Measurements from ENCODE around the gene EVX1. TPM values are rescaled to one million over a fixed set of nuclear protein-coding genes. Genes with fewer than 3 reads are reported as not detected.

The EVX1 gene
- total RNA-seq, 1 experiment from 2014 or later = not detected

DNA sequence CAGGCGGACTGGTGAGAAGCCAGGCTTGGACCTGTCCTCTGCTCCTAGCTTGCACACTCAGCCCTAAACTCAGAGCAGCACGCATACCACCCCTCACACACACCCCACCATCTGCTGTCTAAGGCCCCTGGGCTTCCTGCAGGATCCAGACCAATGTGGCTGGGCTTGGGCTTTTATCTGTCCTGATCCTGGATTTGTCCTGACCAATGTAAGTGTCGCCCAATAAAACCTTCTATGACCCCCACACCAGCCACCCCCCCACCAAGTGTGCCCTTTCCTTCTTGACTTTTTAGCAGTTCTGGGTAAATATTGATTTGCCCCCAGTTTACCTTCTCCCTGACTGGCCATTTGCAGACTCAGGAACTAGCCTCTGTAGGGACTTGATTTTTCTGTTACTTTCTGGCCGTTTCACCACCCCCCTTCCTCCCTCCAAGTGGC lies 41.0 kb upstream of the EVX1 start:
- Histone ChIP-seq H3K36me3 (0 out of 2 replicates have a peak, but pooled peaks cover 4% of the 10 kb centered on the region), H3K9me3 (replicated peaks) (no peaks in the 10 kb centered on the region), H3K4me3 (peak overlapping the region; percentile 85), H3K27me3 (replicated peaks) (0 out of 2 replicates have a peak, but pooled peaks cover 3% of the 10 kb centered on the region), H3K4me1 (replicated peaks) (peaks cover 32% of the 10 kb centered on the region), H3K27ac (no peak overlapping the region)
- DNase-seq (ENCODE audit: low read depth in 1 of 2, low spot score in 2 of 2) = peak in 1 of 2 experiments; percentile 35

DNA sequence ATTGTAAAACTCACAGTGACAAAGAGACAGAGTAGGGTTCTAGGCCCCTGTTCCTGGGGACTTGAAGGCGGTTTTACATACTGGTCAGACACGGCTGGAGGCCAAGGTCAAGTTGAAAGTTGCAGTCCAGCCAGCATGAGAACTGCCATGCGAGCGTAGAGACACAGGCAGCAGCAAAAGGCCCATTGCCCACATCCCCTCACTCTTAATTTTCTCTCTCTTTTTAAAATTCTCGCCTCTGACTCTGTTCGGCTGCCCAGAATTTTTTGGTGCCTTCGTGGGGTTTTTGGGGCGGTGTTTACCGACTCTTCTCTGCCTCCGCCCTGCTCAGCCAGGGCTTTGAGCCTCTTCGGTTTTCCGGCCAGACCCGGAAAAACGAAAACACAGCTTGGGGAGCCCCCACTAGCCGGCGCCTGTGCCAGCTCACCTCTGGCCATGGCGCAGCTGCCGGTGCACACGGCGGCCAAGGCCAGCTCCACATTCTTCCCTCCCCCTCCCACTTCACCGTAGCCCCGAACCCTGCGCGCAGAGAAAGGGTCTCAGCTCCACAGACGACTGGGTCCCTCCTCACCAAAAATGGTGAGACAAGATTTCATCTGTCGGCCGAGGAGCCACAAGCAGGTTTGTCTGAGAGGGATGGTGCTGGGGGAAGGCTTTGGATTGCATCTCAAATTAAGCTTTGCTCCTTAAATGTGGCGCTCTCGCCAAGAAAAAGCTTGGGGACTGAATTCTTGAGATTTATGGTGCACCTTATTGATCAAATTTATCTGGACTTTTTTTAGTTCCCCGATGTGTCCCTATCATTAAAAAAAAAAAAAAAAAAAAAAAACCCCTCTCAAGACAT lies 40.4 kb upstream of the EVX1 start:
- DNase-seq (ENCODE audit: low read depth in 1 of 2, low spot score in 2 of 2) = peak in 1 of 2 experiments; percentile 19

DNA sequence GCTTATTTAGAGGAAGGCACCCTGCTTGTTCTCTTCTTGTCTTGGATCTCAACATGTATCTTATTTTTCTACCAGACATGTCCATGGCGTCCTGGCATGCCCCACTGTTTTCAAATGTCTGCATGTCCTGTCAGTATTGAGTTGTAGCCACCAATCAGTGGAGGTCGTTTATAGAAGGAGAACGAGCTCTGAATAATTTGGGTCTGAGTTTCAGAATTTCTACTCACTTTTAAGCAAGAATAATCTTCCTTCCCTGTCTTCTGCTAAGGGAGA lies 39.8 kb upstream of the EVX1 start:
- Histone ChIP-seq H3K4me1 (replicated peaks) (peaks cover 32% of the 10 kb centered on the region), H3K9me3 (replicated peaks) (no peaks in the 10 kb centered on the region), H3K4me3 (no peak overlapping the region), H3K27ac (no peak overlapping the region), H3K27me3 (replicated peaks) (0 out of 2 replicates have a peak, but pooled peaks cover 3% of the 10 kb centered on the region), H3K36me3 (0 out of 2 replicates have a peak, but pooled peaks cover 4% of the 10 kb centered on the region)
- DNase-seq (ENCODE audit: low read depth in 1 of 2, low spot score in 2 of 2) = peak in 1 of 2 experiments; percentile 6

More for the DNA sequence above, 40.4 kb upstream of the EVX1 start:
- Histone ChIP-seq H3K27me3 (replicated peaks) (0 out of 2 replicates have a peak, but pooled peaks cover 3% of the 10 kb centered on the region), H3K4me3 (no peak overlapping the region), H3K4me1 (replicated peaks) (peaks cover 32% of the 10 kb centered on the region), H3K36me3 (0 out of 2 replicates have a peak, but pooled peaks cover 4% of the 10 kb centered on the region), H3K9me3 (replicated peaks) (no peaks in the 10 kb centered on the region), H3K27ac (no peak overlapping the region)

DNA sequence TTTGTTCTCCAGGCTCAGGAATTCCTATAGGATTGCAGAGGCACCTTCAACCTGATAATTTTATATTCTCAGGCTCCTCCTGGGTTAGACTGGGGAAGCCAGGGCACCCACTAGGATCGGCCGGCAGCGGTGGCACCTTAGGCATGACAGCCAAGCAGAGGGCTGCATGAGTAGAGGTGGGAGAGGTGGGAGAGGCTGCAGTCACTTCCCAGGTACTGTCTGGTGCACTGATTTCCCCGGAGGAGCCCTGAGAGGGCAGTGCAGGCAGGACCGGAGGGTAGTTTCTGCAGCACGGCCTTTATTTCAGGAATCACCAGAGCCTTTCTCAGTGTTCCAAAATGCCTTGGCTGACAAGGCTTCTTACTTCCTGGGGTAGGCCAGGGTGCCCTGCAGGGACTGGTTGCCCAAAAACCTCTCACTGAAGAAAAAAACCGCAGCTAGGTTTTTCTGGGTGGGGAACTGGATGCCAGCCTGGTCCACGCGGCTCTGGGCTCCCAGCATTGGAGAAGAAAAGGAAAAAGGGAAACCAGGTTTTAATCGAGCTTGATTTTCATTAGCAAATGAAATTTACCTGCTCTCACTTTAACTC lies 39.1 kb upstream of the EVX1 start:
- H3K9me3 ChIP-seq (replicated peaks) = no peaks in the 10 kb centered on the region

DNA sequence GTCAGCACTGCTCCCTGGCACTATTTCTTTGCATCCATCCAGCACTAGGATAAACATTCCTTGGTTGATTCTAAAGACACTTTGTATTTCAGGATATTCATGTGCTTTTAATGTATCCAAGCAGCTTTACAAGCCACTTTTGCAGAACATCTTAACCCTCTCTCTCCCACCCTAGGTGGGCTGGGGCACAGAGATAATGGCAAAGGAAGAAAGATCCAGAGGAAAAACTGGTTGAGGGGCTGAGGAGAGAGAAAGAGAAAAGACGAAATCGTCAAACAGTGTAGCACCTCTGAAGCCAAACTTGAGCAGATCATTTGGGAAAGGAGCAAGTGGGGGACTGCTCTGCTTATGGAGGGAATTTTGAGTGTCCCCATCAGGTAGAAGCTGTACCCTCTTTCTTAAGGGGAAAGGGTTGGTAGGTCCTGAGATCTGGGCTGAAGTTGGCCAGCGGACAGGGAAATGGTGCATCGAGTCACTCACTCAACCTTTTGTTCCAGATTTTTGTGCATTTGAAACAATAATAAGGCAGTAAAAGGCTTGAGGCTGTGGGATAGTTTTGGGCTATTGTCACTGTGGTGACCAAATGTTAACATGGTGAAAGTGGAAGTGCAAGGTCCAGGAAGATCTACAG lies 38.5 kb upstream of the EVX1 start:
- Histone ChIP-seq H3K27me3 (replicated peaks) (0 out of 2 replicates have a peak, but pooled peaks cover 3% of the 10 kb centered on the region), H3K4me1 (replicated peaks) (peaks cover 30% of the 10 kb centered on the region), H3K36me3 (0 out of 2 replicates have a peak, but pooled peaks cover 2% of the 10 kb centered on the region), H3K9me3 (replicated peaks) (no peaks in the 10 kb centered on the region), H3K27ac (no peak overlapping the region), H3K4me3 (no peak overlapping the region)
- DNase-seq (ENCODE audit: low read depth in 1 of 2, low spot score in 2 of 2) = peak in 1 of 2 experiments; percentile 12

More for the DNA sequence above, 39.1 kb upstream of the EVX1 start:
- Histone ChIP-seq H3K4me3 (no peak overlapping the region), H3K27ac (no peak overlapping the region), H3K4me1 (replicated peaks) (peaks cover 32% of the 10 kb centered on the region), H3K27me3 (replicated peaks) (0 out of 2 replicates have a peak, but pooled peaks cover 3% of the 10 kb centered on the region), H3K36me3 (0 out of 2 replicates have a peak, but pooled peaks cover 4% of the 10 kb centered on the region)
- DNase-seq (ENCODE audit: low read depth in 1 of 2, low spot score in 2 of 2) = peak in 1 of 2 experiments; percentile 38

DNA sequence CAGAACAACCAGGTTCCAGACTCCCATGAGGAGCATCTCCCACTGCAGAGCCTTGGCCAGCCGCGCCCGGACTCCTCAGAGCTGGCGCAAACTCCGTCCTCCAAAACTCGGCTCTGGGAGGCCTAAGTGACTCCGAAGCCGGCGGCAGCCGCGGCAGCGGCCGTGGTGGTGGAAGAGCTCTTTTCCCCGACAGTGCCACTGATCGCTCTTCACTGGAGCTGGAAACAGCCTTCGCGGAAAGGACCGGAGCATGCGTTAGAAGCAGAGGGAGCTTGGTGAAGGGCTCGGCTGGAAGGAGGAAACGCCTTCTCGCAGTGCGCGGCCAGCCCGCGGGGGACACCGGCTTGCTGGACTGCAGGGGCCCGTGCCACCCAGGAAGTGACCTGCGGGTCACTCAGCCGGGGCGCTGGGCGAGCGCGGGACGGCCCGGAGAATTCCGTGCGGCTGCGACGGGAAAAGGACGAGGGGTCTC lies 37.7 kb upstream of the EVX1 start:
- H3K36me3 ChIP-seq = no peaks in the 10 kb centered on the region
- no peak overlapping the region for H3K27ac ChIP-seq
- H3K27me3 ChIP-seq (replicated peaks) = 0 out of 2 replicates have a peak, but pooled peaks cover 3% of the 10 kb centered on the region
- no peaks in the 10 kb centered on the region for H3K9me3 ChIP-seq (replicated peaks)
- H3K4me1 ChIP-seq (replicated peaks) = peaks cover 26% of the 10 kb centered on the region
- H3K4me3 ChIP-seq = peak overlapping the region; percentile 11; the same call in 1 of the 2 replicates
- peak in 1 of 2 experiments; percentile 44 for DNase-seq (ENCODE audit: low read depth in 1 of 2, low spot score in 2 of 2)

DNA sequence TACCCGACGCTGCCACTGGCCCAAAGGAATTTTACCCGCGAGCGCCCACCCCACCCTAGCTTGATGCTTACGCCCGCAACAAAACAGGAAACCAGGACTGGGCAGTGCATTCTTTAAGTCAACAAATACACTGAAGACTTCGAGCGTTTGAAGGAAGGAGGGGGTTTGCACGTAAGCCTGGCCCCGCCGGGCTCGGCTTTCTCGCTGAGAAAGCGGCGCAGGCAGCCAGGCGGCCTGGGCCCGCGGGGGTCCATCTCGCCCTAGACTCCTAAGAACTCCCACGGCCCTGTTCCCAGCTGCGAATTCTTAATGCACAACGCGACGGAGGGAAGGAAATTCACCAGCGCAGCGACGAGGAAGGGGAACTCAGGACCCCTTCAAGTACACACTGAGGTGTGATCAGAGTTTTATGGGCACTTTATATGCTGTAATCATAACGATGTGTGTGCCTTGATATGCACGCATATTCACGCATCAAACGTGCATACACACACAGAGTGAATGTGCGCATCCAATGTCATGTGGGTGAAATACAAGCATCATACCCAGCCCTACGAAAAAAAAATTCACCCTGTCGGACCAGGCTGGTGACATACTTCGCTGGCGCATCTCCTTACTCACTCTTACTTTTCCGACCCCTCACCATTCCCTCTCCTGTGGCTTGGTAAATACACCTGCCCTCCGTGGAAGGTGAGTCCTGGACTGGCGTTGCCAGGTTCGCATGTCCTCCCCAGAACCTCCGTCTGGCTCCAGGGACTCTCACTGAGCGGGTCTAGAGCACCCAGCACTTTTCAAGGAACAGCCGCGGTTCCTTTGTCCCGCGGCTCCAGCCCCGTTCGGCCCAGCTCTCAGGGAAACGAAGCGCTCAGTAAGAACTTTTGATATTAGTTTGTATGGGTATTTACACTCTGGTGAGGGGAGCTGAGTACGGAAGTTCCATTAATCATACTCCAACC lies 37.0 kb upstream of the EVX1 start:
- Histone ChIP-seq H3K4me3 (peak overlapping the region; percentile 11; the same call in 1 of the 2 replicates), H3K4me1 (replicated peaks) (peaks cover 21% of the 10 kb centered on the region), H3K27me3 (replicated peaks) (0 out of 2 replicates have a peak, but pooled peaks cover 3% of the 10 kb centered on the region), H3K27ac (no peak overlapping the region), H3K36me3 (no peaks in the 10 kb centered on the region), H3K9me3 (replicated peaks) (no peaks in the 10 kb centered on the region)
- no peak for DNase-seq (ENCODE audit: low read depth in 1 of 2, low spot score in 2 of 2)

DNA sequence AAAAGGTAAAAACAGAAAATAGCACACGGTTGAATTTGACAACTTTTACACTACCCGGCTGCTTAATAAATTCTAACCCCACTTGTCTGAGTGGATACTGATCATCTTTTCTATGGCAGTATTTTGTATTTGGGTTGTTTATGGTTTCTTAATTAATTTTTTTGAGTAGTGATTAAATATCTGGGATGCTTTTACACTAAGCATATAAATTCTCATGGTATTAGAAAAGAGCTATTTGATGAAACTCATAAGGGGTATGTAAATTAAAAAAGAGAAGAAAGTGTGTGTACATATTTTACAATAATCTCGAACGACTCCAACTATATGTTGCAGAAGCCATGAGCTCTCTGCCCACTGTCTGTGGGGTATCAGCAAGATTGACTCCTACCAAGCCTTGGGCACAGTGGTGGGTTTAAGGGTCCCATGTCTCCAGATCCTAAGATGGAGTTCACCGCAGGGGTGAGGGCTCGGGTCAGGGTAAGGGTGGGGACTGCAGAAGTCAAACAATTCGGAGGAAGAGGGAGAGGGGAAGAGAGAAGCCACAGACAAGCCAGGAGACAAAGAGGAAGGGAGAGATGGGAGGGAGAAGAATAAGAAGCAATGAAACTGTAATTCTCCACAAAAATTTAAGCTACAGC lies 35.1 kb upstream of the EVX1 start:
- Histone ChIP-seq H3K36me3 (no peaks in the 10 kb centered on the region), H3K27ac (no peak overlapping the region), H3K4me1 (replicated peaks) (peaks cover 11% of the 10 kb centered on the region), H3K27me3 (replicated peaks) (0 out of 2 replicates have a peak, but pooled peaks cover 3% of the 10 kb centered on the region), H3K9me3 (replicated peaks) (no peaks in the 10 kb centered on the region), H3K4me3 (no peak overlapping the region)
- no peak for DNase-seq (ENCODE audit: low read depth in 1 of 2, low spot score in 2 of 2)

DNA sequence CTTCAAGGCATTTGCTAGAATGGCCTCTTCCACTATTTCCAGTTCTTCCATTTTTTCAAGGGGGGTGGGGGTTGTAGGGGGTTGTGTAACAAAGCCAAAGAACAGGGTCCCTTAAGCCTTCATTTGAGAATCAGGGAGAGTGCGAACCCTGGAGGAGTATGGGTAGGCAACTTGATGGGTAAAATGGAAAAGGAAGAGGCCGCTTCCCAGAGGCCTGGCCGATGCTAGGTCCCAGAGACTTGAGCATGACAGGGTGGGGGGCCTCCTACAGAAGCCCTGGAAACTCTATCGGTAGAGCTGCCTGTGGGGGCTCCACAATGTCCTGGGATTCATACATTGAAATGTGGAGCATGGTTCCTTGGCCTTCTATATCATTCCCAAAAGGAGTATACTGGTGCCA lies 33.6 kb upstream of the EVX1 start:
- no peaks in the 10 kb centered on the region for H3K9me3 ChIP-seq (replicated peaks)
- H3K27ac ChIP-seq = no peak overlapping the region
- peaks cover 11% of the 10 kb centered on the region for H3K4me1 ChIP-seq (replicated peaks)
- no peak for DNase-seq (ENCODE audit: low read depth in 1 of 2, low spot score in 2 of 2)
- H3K4me3 ChIP-seq = no peak overlapping the region
- 0 out of 2 replicates have a peak, but pooled peaks cover 3% of the 10 kb centered on the region for H3K27me3 ChIP-seq (replicated peaks)
- no peaks in the 10 kb centered on the region for H3K36me3 ChIP-seq

DNA sequence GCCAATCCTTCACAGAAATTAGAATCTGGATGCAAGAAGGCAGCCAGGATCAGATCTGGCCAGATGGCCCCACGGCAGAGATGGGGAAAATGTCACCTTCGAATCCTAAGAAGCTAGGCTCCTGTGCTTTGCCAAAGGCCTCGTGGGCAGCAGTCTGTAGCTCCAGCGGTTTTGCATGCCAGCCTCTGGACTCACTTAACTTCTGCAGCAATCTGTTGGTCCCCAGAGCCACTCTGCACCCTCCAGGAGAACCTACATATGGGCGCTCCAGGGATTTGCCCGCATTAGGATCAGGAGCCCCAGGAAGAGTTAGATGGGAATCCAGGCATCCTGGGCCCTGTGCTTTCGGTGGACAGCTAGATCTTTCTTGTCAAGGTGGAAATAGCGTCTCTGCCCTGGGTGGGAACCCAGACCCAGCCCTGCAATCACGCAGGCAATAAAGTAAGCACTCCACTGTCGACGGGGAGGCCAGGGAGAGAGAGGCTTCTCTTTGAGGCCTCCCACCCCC lies 32.6 kb upstream of the EVX1 start:
- no peak for DNase-seq (ENCODE audit: low read depth in 1 of 2, low spot score in 2 of 2)
- Histone ChIP-seq H3K27me3 (replicated peaks) (no peaks in the 10 kb centered on the region), H3K4me3 (no peak overlapping the region), H3K27ac (no peak overlapping the region), H3K9me3 (replicated peaks) (no peaks in the 10 kb centered on the region), H3K4me1 (replicated peaks) (peaks cover 6% of the 10 kb centered on the region), H3K36me3 (no peaks in the 10 kb centered on the region)

DNA sequence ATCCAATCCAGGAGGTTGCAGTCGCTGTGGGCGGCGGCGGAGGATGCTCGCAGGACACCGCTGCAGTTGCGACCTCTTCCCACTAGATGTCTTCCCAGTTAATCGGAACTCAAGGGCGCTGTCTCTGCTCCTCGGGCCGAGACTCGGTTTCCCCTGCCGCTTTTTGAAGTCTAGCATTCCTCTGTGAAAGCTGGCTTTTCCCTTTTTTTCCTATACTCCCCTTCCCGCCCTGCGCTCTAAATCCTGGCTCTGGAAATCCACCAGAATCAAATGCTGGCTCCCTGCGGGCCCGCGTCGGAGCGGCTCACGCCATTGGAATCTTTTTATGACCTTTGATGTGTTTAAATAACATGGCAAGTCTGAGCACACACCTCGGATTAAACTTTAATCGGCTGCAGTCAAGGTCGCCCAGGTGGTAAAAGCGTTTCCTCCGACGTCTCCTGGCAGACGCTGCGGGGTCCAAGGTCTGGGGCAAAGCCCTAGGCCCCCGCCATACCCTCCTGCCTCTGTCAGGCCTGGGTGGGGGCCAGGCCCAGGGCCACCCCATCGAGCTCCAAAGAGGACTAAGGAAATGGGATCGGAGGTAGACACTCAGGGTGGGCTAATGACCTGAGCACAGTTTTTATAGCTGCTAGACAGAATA lies 32.0 kb upstream of the EVX1 start:
- H3K4me3 ChIP-seq = no peak overlapping the region

DNA sequence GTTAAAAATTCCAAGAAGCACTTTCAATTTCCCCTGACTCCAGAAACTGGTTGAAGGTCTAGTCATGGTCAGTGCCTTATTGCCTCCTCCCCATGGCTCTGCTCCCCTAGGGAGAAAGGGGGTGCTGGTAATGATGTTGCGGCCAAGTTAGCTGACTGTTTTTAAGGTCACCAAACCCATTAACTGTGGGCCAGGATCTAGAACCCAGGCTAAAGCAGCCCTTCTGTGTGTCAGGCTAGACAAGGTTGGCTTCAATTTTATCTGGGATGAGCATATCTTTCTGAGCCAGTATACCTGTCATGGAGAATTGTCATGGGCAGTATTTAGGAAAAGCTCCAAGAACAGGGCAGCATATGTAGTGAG lies 31.5 kb upstream of the EVX1 start:
- no peaks in the 10 kb centered on the region for H3K9me3 ChIP-seq (replicated peaks)
- no peaks in the 10 kb centered on the region for H3K27me3 ChIP-seq (replicated peaks)

More for the DNA sequence above, 32.0 kb upstream of the EVX1 start:
- Histone ChIP-seq H3K36me3 (no peaks in the 10 kb centered on the region), H3K27ac (no peak overlapping the region), H3K4me1 (replicated peaks) (no peaks in the 10 kb centered on the region; the same call in 1 of the 2 replicates), H3K27me3 (replicated peaks) (no peaks in the 10 kb centered on the region), H3K9me3 (replicated peaks) (no peaks in the 10 kb centered on the region)
- no peak for DNase-seq (ENCODE audit: low read depth in 1 of 2, low spot score in 2 of 2)

More for the DNA sequence above, 31.5 kb upstream of the EVX1 start:
- DNase-seq (ENCODE audit: low read depth in 1 of 2, low spot score in 2 of 2) = no peak
- Histone ChIP-seq H3K4me1 (replicated peaks) (no peaks in the 10 kb centered on the region), H3K36me3 (no peaks in the 10 kb centered on the region), H3K27ac (no peak overlapping the region), H3K4me3 (no peak overlapping the region)
